Measurements from ENCODE around the gene DDX49. TPM values are rescaled to one million over a fixed set of nuclear protein-coding genes. Genes with fewer than 3 reads are reported as not detected.

Gene DDX49
- total RNA-seq, 1 experiment from 2014 or later = 98.8 TPM

DNA sequence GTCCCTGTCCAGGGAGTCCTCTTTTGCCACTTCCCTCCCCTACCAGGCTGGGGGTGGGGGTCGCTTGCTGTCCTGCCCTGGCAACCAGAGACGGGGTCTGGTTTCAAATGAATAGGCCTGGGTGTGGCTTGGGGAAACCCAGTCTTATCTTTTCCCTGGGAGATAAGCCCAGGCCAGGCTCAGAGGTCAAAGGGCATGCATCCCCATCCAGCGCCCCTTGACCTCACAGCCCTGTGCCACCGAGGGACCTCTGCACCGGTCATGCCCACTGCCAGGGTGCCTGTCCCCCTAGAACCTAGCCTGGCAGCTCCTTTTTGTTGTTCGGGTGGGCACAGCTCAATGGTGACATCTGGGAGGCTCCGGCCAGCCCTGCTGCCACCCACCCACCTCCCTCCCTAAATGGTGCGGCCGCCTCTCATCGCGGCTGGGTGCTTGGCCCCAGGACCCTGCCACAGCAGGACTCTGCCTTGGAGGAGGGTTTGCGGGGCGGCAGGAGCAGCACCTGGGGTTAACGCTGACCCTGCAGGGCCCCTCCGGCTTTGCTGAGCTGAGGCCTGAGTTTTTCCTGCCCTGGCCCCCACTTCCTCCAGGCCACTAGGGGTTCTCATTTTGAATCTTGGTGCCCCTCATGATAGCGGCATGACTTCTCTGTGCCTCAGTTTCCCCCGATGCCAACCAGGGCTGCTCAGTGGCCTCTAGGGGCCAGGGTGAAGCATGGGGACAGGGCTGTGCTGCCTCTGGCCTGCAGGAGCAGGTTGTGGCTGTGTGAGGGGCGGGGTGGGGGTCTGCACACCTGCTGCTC lies 20.7 kb upstream of the DDX49 start:
- TF ChIP-seq, protein P1, sequence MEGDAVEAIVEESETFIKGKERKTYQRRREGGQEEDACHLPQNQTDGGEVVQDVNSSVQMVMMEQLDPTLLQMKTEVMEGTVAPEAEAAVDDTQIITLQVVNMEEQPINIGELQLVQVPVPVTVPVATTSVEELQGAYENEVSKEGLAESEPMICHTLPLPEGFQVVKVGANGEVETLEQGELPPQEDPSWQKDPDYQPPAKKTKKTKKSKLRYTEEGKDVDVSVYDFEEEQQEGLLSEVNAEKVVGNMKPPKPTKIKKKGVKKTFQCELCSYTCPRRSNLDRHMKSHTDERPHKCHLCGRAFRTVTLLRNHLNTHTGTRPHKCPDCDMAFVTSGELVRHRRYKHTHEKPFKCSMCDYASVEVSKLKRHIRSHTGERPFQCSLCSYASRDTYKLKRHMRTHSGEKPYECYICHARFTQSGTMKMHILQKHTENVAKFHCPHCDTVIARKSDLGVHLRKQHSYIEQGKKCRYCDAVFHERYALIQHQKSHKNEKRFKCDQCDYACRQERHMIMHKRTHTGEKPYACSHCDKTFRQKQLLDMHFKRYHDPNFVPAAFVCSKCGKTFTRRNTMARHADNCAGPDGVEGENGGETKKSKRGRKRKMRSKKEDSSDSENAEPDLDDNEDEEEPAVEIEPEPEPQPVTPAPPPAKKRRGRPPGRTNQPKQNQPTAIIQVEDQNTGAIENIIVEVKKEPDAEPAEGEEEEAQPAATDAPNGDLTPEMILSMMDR (IDR thresholded peaks at IDR 0.05; ENCODE audit: unreplicated experiment) = no peak
- POLR2A ChIA-PET = no interaction called here
- H3K4me3 Mint-ChIP-seq (ENCODE audit: unreplicated experiment) = no peak overlapping the region

DNA sequence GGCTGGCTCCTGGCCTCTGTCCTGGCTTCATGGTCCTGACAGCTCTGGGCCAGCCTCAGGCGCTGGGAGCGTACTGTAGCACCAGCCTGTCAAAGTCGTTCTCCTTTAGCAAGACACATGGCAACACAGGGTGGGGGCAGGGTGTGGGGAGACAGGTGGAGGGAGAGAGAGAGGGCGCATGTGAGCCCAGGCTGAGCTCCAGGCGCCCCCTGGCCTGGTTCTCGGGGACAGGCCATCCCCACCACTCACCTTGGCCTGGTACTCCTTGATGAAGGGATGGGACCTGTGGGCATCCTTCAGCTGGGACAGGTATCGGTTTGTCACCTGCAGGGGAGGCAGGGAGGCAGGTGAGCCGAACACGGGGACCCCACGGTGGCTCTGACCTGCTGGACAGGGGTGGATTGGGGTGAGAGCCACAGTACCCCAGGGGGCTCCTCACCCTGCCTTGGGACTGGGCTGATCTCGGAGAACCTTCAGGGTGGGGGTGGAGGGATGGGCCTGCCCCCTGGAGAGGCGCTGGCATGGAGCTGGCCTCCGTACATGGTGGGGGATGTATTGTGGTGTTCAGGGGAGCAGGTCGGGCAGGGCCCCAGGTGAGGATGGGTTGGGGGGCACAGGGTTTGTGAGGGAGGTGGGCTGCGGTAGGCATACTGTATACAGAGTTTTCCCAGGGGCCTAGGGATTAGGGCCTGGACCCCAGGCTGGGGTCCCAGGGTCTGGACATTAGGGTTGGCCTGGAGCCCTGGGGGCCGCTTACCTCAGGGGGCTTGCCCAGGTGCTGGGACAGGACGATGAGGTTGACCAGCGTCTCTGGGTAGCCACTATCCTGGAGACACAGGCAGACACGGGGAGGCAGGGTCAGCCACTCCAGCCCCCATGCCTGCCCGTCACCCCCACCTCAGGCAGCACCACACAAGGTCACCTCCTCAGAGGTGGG lies 19.6 kb upstream of the DDX49 start:
- Mint-ChIP-seq H3K4me1 (ENCODE audit: insufficient read depth, unreplicated experiment) (no peaks in the 10 kb centered on the region), H3K9me3 (ENCODE audit: unreplicated experiment) (no peaks in the 10 kb centered on the region), H3K36me3 (ENCODE audit: insufficient read depth, unreplicated experiment) (peaks cover 7% of the 10 kb centered on the region), H3K27me3 (ENCODE audit: insufficient read depth, unreplicated experiment) (peaks cover 20% of the 10 kb centered on the region), H3K4me3 (ENCODE audit: unreplicated experiment) (no peak overlapping the region), H3K27ac (ENCODE audit: low read depth, unreplicated experiment) (no peak overlapping the region)
- TF ChIP-seq, protein P1 (IDR thresholded peaks at IDR 0.05; ENCODE audit: unreplicated experiment) = no peak
- BruUV-seq (replicated peaks) = no TSS peak
- no peak for DNase-seq (ENCODE audit: unreplicated experiment)
- CTCF ChIA-PET = no interaction called here
- POLR2A ChIA-PET = no interaction called here
- intact Hi-C loops (cut with micrococcal nuclease) = no loop called here

More for the DNA sequence above, 20.7 kb upstream of the DDX49 start:
- Mint-ChIP-seq H3K9me3 (ENCODE audit: unreplicated experiment) (no peaks in the 10 kb centered on the region), H3K36me3 (ENCODE audit: insufficient read depth, unreplicated experiment) (peaks cover 2% of the 10 kb centered on the region), H3K27me3 (ENCODE audit: insufficient read depth, unreplicated experiment) (peaks cover 27% of the 10 kb centered on the region), H3K4me1 (ENCODE audit: insufficient read depth, unreplicated experiment) (no peaks in the 10 kb centered on the region), H3K27ac (ENCODE audit: low read depth, unreplicated experiment) (no peak overlapping the region)
- intact Hi-C loops (cut with micrococcal nuclease) = no loop called here
- CTCF ChIA-PET = interaction anchor here (0.6 kb wide), 1 partner anchor 47 kb away, joined by 3 read pairs; no protein-coding TSS in a partner anchor
- no peak for DNase-seq (ENCODE audit: unreplicated experiment)
- BruUV-seq (replicated peaks) = no TSS peak

GRCh38 chr19:18900700-18901481 lies 18.6 kb upstream of the DDX49 start:
- CTCF ChIA-PET = no interaction called here
- no peak overlapping the region for H3K27ac Mint-ChIP-seq (ENCODE audit: low read depth, unreplicated experiment)
- no peak overlapping the region for H3K4me3 Mint-ChIP-seq (ENCODE audit: unreplicated experiment)
- TF ChIP-seq, protein P1 (IDR thresholded peaks at IDR 0.05; ENCODE audit: unreplicated experiment) = no peak
- BruUV-seq (replicated peaks) = TSS peak; percentile 6
- H3K27me3 Mint-ChIP-seq (ENCODE audit: insufficient read depth, unreplicated experiment) = peaks cover 19% of the 10 kb centered on the region
- DNase-seq (ENCODE audit: unreplicated experiment) = no peak
- POLR2A ChIA-PET = no interaction called here
- H3K36me3 Mint-ChIP-seq (ENCODE audit: insufficient read depth, unreplicated experiment) = peaks cover 7% of the 10 kb centered on the region
- intact Hi-C loops (cut with micrococcal nuclease) = no loop called here
- no peaks in the 10 kb centered on the region for H3K9me3 Mint-ChIP-seq (ENCODE audit: unreplicated experiment)
- no peaks in the 10 kb centered on the region for H3K4me1 Mint-ChIP-seq (ENCODE audit: insufficient read depth, unreplicated experiment)

Data from MCF 10A (cell line).